GM12865 (cell line): Measurements from ENCODE around the gene RNF224.
A peak's percentile ranks its signal among the peaks of the same experiment; 100 is the strongest.

Experiments used
- DNase-seq: peaks from one replicate; pipeline ENCODE4 v3.0.0; 2010; ENCODE audit warnings: low read depth
- H3K4me3 ChIP-seq: 2 replicates; pipeline ENCODE4 v1.5.1; 2011; ENCODE audit warnings: mild to moderate bottlenecking, low read depth, low read length, control low read depth
- TF ChIP-seq, protein P1 (sequence below): IDR thresholded peaks from 2 replicates; pipeline ENCODE4 v1.5.1; 2011; ENCODE audit warnings: low read length, control low read depth, low read depth, inconsistent platforms; ENCODE audit not compliant: insufficient read depth; ENCODE audit errors: missing control alignments

RNF224 gene

DNA sequence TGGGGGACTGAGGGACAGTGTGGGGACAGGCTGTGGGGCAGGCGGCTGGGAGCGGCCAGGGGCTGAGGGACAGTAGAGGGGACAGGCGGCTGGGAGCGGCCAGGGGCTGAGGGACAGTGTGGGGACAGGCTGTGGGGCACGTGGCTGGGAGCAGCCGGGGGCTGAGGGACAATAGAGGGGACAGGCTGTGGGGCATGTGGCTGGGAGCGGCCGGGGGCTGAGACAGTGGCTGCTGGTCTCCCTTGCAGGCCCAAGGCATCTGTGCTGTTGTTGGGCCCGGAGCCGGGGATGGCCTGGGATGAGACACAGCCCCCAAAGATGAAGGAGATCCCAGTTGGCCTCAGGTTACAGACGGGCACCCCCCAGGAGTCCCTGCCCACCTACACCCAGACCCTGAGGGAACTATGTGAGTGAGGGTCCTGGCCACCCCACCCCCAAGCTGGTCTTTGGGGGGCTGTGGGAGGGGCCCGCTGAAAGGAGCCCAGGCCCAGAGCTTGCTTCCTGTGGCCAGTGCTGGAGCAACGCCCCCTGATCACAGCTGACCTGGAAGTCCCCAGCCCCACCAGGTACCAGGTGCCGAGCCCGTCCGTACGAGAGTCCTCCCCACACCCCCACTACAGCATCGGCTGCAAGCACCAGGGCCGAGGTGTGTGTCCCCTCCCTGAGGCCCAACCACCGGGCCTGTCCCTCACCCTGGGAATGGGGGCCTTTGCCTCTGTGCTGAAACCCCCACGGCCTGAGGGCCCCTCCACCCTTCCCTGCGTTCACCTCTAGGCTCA is 24.4 kb downstream of the RNF224 start:
- TF ChIP-seq, protein P1, sequence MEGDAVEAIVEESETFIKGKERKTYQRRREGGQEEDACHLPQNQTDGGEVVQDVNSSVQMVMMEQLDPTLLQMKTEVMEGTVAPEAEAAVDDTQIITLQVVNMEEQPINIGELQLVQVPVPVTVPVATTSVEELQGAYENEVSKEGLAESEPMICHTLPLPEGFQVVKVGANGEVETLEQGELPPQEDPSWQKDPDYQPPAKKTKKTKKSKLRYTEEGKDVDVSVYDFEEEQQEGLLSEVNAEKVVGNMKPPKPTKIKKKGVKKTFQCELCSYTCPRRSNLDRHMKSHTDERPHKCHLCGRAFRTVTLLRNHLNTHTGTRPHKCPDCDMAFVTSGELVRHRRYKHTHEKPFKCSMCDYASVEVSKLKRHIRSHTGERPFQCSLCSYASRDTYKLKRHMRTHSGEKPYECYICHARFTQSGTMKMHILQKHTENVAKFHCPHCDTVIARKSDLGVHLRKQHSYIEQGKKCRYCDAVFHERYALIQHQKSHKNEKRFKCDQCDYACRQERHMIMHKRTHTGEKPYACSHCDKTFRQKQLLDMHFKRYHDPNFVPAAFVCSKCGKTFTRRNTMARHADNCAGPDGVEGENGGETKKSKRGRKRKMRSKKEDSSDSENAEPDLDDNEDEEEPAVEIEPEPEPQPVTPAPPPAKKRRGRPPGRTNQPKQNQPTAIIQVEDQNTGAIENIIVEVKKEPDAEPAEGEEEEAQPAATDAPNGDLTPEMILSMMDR: no peak
- H3K4me3 ChIP-seq: no peak overlapping the region

DNA sequence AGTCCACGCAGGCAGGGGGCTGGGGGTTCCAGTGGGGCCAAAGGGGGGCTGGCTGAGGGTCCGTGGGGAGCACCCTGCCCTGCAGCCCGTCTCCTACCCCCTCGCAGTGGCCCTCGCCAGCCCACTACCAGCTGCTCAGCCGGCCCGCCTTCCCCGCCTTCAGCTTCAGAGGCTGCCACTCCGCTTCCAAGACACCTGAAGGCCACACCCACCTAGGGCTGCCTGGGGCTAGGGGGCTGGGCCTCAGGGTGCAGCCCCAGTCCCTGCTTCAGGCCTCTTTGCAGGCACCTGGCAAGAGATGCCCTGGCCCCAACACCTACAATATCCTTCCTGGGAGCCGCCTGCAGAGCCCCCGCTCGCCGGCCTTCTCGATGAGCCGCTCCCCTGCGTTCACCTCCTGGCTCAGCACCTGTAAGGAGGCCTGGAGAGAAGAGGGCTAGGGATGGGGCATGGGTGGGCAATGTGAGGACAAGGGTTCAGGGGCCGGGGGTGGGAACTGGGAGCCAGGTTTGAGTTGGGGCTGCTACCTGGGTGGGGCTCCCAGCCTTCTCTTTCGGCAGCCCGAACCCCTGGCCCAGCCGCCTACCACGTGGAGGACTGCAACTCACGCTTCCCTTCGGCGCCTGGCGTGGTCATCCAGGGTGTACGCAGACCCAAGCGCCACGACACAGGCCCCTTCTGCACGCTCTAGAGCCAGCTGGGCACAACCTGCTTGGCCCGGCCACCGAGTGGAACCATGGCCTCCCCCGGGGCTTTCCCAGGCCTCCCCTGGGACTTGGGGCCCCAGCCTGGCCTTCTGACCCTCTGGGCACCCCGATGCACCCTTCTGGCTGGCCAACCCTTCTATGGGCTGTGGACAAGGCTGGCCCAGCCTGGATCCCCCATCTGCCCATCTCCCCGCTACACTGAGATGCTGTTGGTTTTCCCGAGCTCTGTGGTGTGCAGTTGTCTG is 25.5 kb downstream of the RNF224 start:
- DNase-seq: no peak
- TF ChIP-seq, protein P1: no peak
- H3K4me3 ChIP-seq: no peak overlapping the region

More for the DNA sequence above, 24.4 kb downstream of the RNF224 start:
- DNase-seq: no peak

DNA sequence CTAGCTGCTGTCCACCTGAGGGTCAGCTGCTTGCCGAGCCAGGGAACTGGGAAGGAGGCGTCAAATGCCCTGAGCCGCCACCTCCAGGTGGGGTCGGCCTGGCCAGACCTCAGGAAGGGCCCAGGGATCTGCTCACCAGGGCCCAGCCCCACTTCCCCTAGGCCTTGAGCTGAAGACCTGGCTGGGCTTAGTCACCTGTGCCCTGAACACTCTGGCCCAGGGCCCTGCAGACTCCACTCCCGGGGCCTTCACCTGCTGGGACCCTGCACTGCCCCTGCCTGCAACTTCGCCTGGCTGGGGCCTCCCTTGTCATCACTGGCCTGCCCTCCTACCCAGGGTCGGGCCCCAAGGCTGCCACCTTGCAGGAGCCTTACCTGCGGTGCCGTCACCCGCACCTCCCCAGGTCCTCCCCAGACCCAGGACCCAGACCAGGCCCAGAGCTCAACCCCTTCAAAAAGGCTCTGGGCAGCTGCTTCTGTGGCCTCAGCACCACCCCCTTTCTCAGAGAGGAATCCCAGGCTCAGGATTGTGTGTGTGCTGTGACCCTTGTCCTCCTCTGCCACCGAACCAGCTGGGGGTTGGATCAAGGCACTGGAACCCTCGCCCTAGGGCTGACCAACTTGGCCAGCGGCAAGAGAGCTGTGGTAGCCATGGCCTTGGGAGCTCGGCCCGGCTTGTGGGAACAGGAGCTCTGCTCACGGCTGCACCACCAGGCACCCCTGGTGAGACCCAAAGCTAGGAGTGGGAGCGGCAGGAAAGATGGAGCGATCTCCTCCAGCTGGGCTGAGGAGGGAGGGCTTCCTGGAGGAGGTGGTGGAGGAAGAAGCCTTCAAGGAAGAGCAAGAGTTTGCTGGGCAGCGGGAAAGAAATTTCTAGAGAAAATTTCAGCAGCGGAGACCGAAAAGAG is 26.7 kb downstream of the RNF224 start:
- H3K4me3 ChIP-seq: peak overlapping the region; percentile 59
- DNase-seq: no peak
- TF ChIP-seq, protein P1: no peak

DNA sequence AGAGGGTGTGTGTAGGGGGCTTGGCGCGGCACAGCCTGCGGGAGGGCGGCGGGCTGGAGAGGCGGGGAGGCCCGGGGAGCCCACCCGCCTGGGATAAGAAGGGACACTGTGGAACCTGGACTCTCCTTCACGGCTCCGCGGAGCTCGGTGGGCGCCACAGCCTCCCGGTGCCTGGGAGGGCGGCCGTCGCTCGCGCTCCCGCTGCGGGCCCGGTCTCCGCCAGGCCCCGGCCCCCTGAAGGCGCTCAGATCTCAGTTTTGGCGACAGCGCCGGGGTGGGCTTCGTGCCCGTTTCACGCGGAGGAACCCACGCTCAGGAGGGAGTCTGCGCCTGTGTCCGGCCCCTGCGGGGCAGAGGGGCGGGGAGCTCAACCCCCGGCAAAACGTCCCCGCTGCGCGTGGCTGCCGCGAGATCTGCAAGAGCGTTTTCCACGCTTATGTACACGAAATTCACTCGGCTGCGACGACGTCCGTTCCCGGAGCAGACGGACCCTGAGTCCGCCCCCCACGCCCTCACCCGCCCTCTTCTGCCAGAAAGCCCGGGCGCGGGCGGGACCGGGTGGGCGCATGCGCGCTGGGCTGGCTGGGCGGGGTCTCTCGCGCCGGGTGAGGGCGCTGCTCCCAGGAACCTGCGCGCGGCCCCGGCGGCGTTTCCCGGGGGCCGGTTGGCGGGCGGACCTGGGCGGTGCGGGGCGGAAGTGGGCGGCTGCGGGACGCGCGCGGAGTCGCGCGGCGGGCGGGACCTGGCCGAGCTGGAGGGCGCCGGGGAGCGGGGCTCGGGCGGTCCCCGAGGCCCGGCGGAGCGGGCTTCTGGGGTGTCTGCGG is 27.5 kb downstream of the RNF224 start, which contains the start of gene NELFB:
NELFB (plus strand) TSS at position 704 of the 824 bp plus-strand sequence.
- H3K4me3 ChIP-seq: peak within 1 kb of the TSS; percentile 88
- TF ChIP-seq, protein P1: no peak
- DNase-seq: peak; percentile 94

DNA sequence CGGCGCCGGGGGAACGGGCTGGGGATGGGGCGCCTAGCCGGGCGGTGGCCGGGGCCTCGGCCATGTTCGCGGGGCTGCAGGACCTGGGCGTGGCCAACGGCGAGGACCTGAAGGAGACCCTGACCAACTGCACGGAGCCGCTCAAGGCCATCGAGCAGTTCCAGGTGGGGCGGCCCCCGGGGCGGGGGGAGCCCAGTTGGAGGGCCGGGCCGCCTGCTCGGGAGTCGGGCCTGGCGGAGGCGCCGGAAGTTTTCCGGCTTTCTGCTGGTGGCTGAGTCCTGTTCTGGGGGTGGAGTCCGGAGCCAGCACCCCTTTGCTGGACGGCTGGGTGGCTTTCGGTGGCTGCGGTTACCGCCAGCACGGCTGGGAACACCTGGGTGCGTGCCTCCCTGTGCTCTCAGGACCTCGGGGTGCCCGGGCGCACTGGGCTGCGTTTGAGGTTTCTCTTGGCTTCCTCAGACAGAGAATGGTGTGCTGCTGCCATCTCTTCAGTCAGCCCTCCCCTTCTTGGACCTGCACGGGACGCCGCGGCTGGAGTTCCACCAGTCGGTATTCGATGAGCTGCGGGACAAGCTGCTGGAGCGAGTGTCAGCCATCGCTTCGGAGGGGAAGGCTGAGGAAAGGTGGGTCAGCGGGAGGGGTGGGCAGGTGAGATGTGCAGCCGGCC is 28.3 kb downstream of the RNF224 start:
- peak; percentile 66 for DNase-seq
- H3K4me3 ChIP-seq: peak overlapping the region; percentile 88
- TF ChIP-seq, protein P1: no peak
